Gastroesophageal sphincter (tissue), 3 donors: ENCODE data around the gene FRZB.

Source experiments
- EP300 ChIP-seq: sonication (generic); formaldehyde crosslinking; IDR thresholded peaks from one replicate; pipeline ENCODE4 v1.6.1; 2017; ENCODE audit warnings: antibody characterized with exemption, mild to moderate bottlenecking
- POLR2A ChIP-seq, 2 donors: fragments of 450-650 bp; IDR thresholded peaks; one replicate each; pipeline ENCODE4 v1.6.1; 2017; ENCODE audit warnings: antibody characterized with exemption in 2 of 2, mild to moderate bottlenecking in 2 of 2, moderate library complexity in 1 of 2
- POLR2AphosphoS5 ChIP-seq: sonication (generic); formaldehyde crosslinking; IDR thresholded peaks from one replicate; pipeline ENCODE4 v1.6.1; 2017; ENCODE audit warnings: antibody characterized with exemption
- TF ChIP-seq, protein P1 (sequence below), 4 experiments: fragments of 200-600 bp in 2 of 4; fragments of 450-650 bp in 2 of 4; sonication (generic) in 1 of 4; IDR thresholded peaks; one replicate each; pipeline ENCODE4 v1.5.1; 2017 to 2019; ENCODE audit warnings: antibody characterized with exemption in 4 of 4, mild to moderate bottlenecking in 2 of 4, moderate library complexity in 2 of 4

DNA sequence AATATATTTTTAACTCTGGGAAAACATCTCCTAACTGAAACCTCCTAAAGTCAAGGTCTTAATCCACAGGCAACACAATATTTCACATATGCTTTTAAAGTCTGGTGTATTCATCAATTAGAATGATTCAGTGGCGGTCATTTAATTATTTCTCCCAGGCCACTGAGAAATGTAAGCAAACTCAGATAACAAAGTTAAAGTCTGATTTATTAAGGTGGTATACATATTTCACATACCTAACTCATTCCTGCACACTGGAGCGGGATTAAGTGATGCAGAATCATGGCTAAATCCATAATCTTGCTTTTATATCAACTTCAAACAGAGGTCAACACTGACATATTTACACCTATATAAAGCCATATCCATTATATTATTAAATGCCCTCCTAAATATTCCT, 43.7 kb downstream of the FRZB start:
- no peak for TF ChIP-seq POLR2A (IDR thresholded peaks at IDR 0.05)
- TF ChIP-seq, protein P1, sequence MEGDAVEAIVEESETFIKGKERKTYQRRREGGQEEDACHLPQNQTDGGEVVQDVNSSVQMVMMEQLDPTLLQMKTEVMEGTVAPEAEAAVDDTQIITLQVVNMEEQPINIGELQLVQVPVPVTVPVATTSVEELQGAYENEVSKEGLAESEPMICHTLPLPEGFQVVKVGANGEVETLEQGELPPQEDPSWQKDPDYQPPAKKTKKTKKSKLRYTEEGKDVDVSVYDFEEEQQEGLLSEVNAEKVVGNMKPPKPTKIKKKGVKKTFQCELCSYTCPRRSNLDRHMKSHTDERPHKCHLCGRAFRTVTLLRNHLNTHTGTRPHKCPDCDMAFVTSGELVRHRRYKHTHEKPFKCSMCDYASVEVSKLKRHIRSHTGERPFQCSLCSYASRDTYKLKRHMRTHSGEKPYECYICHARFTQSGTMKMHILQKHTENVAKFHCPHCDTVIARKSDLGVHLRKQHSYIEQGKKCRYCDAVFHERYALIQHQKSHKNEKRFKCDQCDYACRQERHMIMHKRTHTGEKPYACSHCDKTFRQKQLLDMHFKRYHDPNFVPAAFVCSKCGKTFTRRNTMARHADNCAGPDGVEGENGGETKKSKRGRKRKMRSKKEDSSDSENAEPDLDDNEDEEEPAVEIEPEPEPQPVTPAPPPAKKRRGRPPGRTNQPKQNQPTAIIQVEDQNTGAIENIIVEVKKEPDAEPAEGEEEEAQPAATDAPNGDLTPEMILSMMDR (IDR thresholded peaks at IDR 0.05), result no peak
- no peak for TF ChIP-seq POLR2AphosphoS5
- TF ChIP-seq EP300, result no peak
